ENCODE results near the gene TEK.

GRCh38 chr9:27160636-27161035 lies 51.6 kb downstream of the TEK start:
- no peak for TF ChIP-seq CTCF (IDR thresholded peaks at IDR 0.05)
- TF ChIP-seq POLR2A (IDR thresholded peaks at IDR 0.05), result no peak

Measured in esophagus squamous epithelium (tissue), 4 donors.